Skin of body (tissue), 2 donors: ENCODE measurements around the gene FOS. TPM values are rescaled to one million over a fixed set of nuclear protein-coding genes. Genes with fewer than 3 reads are reported as not detected.
A peak's percentile ranks its signal among the peaks of the same experiment; 100 is the strongest.
"Not testable (repeated sequence)": the region's sequence is repeated elsewhere in the genome, so short reads cannot be mapped to it uniquely, and the experiment has no call there.

Source experiments
- DNase-seq: peaks from one replicate; lab custom pipeline; 2025; lab: John Stamatoyannopoulos, UW
- total RNA-seq: library from RNA; depleted of rRNA; stranded (reverse); fragments of >200 nt; gene quantifications from one replicate; pipeline ENCODE4 v1.2.3, GENCODE V29; 2014

The FOS gene
- 131 TPM for total RNA-seq

DNA sequence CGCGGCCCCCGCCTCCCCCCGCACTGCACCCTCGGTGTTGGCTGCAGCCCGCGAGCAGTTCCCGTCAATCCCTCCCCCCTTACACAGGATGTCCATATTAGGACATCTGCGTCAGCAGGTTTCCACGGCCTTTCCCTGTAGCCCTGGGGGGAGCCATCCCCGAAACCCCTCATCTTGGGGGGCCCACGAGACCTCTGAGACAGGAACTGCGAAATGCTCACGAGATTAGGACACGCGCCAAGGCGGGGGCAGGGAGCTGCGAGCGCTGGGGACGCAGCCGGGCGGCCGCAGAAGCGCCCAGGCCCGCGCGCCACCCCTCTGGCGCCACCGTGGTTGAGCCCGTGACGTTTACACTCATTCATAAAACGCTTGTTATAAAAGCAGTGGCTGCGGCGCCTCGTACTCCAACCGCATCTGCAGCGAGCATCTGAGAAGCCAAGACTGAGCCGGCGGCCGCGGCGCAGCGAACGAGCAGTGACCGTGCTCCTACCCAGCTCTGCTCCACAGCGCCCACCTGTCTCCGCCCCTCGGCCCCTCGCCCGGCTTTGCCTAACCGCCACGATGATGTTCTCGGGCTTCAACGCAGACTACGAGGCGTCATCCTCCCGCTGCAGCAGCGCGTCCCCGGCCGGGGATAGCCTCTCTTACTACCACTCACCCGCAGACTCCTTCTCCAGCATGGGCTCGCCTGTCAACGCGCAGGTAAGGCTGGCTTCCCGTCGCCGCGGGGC, at the start of gene FOS:
Gene FOS (plus strand): TSS at position 407 of the 731 bp plus-strand sequence. CDS start 155 bp downstream, at position 562.
- peak; percentile 96 for DNase-seq

DNA sequence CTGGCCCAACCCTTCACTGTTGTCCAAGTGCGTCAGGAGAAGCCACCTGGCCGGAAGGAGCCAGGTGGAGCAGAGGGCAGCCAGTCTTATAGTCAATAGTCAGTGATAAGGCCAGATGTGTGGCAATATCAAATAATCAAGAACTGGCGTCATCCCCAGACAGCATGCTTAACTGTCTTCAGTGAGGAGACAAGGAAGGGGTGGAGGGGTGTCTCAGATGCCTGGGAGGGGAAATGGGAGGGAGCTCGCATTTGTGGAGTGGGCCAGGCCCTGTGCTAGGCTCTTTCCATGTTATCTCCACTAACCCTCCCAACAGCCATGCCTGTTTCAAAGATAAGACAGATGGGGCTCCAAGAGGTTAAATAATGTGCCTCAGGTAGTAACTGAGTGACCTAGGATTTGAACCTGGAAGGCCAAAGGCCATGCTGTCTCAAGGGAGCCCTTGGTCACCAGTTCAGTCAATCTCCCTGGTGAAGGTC, 48.9 kb upstream of the FOS start:
- no peak for DNase-seq

DNA sequence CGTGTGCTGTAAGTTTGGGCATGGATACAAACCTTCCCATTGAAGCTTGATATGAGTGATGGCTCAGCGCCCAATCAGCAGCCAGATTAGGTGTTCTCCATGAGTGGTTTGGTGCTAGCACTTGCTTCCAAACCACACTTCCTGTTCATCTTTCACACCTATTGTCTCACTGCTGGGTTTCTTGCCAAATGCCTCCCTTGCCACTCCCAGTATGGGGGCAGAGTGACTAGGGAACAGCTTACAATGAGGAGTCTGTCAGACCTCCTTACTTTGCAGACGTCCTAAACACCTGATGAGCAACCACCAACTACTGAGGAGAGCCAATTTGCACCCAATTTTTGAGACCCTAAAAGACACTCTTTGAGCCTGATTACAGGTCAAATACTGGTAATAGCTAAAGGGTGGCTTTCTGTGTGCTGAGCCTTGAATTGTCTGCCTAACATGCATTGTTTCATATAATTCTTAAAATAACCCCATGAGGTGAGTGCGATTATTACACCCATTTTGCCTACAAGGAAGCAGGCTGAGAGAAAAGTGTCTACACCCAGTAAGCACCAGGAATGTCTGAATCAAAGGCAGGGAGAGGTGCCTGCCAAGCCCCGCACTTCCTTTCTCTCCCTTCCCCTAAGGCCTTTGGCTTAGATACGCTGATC, 48.4 kb upstream of the FOS start:
- peak; percentile 5 for DNase-seq

DNA sequence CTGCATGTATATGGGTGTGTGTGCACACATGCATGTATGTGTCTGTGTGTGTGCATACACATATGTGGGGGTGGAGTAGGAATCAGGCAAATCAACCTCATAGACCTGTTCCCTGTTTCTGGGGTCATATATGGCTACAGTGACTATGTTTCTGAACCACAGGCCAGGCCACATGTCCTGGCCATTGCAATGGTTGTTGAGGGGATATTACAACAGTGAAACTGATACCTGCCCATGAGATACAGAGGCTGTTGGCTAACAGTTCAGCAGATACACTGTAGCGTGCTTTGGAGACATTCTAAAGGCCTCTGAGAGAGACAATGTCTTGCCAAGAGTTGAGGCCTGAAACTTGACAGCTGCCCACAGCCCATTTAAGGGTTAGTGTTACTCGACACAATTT, 47.3 kb upstream of the FOS start:
- DNase-seq = no peak

- DNase-seq = no peak
Measured at GRCh38 chr14:75232191-75232590, 46.4 kb upstream of the FOS start.

GRCh38 chr14:75232597-75232996, 46.0 kb upstream of the FOS start:
- DNase-seq = no peak

DNA sequence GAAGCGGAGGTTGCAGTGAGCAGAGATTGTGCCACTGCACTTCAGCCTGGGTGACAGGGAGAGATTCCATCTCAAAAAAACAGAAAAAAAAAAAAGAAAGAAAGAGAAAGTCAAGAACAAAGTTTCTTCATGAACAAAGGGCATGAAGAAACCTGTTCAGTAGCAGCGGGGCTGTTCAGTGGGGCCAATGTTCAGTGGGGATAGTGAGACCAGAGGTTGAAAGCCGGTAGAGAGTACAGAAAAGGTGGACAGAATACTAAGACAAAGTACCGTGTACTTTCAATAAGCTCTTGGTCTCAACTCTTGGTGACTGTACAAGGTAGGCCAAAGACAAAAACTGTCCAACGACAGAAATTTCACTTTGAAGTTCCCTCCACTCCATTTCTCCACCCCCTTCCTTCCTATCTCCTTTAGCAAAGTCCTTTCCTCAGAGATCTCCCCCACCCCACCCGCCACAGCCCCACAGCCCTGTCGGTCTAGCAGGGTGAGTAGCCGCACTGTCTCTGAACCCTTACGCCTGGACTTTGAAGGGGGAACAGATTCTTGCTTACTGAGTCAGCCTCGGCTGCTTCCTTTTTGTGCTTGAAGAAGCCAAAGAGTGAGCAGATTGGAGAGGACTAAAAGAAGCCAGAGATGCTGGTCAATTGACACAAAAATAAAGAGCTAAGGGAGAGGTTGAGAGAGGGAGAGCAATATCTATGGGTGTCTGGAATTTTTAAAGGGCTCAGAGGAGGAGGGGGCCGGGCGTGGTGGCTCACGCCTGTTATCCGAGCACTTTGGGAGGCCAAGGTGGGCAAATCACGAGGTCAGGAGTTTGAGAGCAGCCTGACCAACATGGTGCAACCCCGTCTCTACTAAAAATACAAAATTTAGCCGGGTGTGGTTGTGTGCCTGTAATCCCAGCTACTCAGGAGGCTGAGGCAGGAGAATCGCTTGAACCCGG, 44.2 kb upstream of the FOS start:
- DNase-seq = no peak

GRCh38 chr14:75235198-75235597, 43.4 kb upstream of the FOS start:
- not testable (repeated sequence) for DNase-seq

DNA sequence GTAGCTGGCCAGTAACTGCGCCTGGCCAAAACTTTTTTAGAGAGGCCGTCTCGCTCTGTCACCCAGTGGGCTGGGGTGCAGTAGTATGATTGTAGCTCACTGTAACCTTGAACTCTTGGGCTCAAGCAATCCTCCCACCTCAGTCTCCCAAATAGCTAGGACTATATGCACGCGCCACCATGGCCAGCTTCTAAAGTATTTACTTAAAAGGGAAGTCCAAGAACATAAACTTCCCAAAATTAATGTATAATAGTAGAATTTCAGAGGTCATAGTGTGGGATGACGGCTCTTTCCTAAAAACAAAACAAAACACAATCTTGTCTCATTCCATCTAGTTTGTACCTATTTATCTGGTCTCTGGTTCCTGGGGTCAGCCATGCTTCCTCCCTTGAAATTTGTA, 42.2 kb upstream of the FOS start:
- DNase-seq = no peak

- DNase-seq = no peak
Measured at GRCh38 chr14:75236901-75237419, 41.7 kb upstream of the FOS start.

- DNase-seq = no peak
Measured at GRCh38 chr14:75238756-75239455, 39.7 kb upstream of the FOS start.

DNA sequence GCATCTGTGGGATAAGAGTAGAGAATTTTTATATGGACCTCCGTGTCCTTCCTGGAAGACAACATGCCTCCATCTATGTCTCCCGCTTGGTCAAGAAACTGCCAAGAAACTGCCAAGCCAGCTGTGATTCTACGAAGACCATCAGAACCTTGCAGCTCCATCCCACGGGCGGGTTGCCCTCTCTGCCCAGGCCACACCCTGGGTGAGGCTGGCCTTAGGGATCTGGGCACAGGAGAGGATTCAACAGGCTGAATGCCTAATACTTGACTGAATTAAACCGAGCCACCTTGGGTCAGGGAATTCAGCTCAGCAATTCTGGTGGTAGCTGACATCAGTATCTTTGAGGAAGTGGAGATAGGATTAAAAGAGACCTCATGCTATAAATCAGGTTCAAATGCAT, 37.8 kb upstream of the FOS start:
- DNase-seq = no peak

DNA sequence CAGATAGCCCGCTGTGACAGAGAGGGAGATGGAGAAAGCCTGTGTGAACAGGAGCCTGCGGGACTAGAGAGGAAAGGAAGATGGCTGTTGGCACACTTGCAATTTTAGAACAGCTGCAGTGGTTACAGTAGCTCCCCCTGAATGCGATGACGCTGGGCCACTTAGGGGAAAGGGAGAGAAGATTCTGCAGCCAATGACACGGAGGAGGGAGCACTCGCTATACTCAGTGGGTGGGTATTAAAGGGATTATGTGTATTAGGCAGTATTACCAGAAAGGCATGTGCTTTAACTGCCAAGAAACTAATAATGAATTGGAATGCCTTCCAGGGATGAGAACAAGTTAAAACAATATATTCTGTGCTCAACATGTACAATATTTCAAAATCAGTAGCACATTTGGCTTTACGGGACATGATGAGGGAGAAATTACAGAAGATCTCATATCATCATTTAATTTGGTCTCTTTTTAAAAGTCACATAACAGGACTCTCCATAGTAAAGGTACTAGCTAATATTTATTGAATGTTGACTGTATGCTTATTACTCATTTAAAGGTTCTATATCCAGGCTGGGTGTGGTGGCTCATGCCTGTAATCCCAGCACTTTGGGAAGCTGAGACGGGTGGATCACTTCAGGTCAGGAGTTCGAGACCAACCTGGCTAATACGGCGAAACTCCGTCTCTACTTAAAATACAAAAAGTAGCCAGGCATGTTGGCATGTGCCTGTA, 35.9 kb upstream of the FOS start:
- DNase-seq = peak; percentile 99

DNA sequence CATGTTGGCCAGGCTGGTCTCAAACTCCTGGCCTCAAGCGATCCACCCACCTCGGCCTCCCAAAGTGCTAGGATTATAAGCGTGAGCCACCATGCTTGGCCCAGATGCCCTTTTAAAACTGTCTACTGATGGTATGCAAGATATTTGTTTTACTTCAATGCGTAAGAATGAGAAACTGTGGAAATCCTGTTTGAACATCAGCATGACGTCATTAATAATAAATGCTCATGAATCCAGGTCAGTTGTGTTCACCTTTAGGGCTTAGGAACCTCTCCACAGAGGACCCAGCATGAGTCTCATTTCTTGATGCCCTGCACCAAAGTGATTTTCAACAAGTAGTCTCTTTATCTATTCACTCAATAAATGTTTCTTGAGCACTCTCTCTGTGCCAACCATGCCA, 34.5 kb upstream of the FOS start:
- DNase-seq = no peak

DNA sequence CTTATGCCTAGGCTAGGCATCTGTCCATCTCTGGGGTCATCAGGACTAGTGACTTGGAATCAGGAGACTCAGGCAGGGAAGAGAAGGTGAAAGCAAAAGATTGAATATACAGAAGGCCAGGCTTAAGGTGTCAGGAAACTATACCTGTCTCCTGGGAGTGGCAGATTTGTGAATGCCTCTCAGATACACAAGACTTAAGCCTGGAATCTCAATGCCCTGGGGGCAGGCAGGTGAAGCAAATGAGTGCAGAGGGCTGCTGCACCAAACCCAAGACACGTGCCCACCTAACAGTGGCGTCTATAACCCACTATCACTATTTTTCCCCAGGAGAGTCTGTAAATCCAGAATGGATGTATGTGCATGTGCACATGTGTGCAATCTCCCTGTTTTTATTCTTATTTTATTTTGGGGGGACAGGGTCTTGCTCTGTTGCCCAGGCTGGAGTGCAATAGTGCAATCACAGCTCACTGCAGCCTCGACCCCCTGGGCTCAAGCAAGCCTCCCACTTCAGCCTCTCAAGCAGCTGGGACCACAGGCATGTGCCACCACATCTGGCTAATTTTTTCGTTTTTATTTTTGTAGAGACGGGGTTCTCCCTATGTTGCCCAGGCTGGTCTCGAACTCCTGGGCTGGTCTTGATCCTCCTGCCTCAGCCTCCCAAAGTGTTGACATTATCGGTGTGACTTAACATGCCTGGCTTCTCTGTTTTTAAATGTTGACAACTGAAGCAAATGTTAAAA, 31.9 kb upstream of the FOS start:
- DNase-seq = no peak

GRCh38 chr14:75247286-75247922, 31.2 kb upstream of the FOS start:
- no peak for DNase-seq

DNA sequence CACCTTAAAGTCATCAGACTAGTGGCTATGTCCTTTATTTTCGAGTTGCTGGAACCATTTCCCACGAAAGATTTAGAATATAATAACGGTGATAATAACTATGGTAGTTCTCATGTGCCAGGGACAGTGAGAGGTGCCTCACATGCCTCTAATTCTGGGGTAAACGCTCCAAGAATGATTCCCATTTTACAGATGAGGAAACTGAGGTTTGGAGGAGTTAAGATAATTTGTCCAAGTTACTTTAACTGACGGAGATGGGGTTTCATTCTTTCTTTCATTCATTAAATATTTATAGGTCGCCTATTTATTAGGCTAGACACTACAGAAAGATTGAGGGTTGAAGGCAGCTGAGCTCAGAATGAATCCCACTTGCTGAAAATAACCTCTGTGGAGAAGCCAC, 30.7 kb upstream of the FOS start:
- DNase-seq = no peak

DNA sequence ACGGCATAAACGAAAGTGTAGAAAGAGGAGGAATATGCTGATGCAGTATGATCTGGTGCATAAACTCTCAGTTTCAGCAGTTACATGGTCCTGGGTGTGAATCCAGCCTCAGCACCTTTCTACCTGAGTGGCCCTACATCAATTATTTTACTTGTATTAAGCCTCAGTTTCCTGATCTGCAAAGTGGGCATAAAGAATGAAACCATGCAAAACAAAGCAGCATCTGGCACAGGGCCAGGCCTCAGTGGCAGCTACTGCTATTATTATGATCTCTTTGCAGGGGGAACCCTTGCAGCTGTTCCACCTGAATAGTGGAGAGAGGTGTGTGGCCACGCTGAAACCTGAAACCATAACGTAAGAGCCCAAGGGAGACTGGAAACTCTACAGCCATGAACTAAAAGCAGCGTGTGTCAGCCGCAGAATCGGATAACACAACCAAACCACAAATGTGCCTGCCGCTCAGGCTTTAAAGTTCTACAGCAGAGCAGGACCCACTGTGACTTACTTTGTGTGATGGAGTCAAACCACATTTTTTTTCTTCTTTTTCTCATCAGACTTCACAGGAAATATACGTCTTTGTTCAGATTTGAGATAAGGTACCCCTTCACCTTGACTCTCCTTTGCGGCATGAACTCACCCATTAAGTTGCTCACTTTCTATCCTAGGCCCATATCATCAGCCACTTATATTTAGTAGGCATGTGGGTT, 29.2 kb upstream of the FOS start:
- DNase-seq = no peak

- DNase-seq = no peak
Measured at GRCh38 chr14:75249958-75250336, 28.7 kb upstream of the FOS start.
